Activated CD4-positive, alpha-beta T cell treated with anti-CD3 and anti-CD28 coated beads, Interleukin-10, Interleukin-2, amounts not matched to agents 100 ng/mL and 50 ng/mL, durations not matched to agents 16 hours and 8 hours (primary cell): ENCODE data around the gene PRPF6.
"Not testable (repeated sequence)": the region's sequence is repeated elsewhere in the genome, so short reads cannot be mapped to it uniquely, and the experiment has no call there.

ENCODE experiments used
- DNase-seq: peaks from one replicate; pipeline ENCODE4 v3.0.0-alpha.2; 2020

PRPF6 gene

DNA sequence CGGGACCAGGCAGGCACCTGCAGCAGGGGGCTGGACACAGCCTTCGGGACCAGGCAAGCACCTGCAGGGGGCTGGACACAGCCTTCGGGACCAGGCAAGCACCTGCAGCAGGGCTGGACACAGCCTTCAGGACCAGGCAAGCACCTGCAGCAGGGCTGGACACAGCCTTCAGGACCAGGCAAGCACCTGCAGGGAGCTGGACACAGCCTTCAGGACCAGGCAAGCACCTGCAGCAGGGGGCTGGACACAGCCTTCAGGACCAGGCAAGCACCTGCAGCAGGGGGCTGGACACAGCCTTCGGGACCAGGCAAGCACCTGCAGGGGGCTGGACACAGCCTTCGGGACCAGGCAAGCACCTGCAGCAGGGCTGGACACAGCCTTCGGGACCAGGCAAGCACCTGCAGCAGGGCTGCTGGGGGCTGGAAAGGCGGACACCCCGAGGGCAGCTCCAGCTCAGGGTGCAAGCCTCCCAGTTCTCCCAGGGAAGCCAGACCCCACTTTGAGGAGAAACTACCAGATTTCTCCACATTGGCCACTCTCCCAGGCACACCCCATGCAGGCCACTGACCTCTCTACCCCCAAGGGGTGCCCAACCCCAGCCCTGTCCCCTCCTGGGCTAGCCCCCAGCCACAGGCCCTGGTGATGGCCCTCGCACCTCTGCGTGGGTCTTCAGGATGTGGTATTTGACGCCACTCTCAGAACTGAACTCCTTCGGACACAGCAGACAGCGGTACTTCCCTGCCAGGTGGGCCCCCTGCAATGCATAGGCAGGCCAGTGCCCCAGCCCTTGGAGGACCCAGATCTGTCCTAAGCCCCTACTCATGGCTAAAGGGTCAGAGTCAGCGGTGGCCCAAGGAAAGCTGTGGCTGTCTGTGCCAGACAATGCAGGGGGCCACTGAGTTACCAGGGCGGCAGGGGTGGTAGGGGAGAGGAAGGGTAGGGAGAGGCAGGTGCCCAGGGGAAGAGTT is 20.0 kb upstream of the PRPF6 start:
- not testable (repeated sequence) for DNase-seq

DNA sequence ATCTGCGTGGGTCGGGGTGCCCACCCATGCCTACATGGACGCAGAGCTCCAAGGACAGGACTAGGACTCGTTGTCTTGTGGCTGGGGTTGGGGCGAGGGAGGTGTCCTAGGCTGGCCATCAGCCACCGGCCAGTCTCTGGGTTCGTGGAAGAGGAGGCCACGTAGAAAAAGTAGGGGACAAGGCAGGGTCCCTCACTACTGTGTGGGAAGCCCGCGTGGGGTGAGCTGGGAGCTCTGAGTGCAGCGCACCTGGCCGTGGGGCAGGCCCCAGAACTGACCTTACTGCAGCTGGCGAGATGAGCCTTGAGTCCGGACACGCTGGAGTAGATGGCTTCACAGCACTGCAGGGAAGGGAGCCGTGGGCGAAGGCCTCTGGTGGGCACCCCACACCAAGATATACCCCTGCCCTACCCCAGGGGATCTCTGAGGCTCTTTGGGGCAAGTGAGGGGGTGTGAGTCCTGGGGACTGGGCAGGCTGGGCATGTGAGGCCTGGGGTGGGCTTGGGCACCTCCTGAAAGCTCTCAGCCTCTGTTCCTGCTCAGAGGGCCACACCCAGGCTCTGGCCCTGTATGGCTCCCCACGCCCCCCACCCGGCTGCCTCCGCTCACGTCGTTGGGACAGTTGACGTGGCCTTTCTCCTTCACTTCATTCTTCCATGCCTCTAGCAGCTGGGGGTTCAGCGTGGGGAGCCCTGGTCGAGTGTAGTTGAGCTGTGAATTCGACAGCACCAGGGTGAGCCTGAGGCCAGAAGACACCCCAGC is 19.1 kb upstream of the PRPF6 start:
- no peak for DNase-seq

GRCh38 chr20:63962426-63963347 is 18.2 kb upstream of the PRPF6 start:
- no peak for DNase-seq

DNA sequence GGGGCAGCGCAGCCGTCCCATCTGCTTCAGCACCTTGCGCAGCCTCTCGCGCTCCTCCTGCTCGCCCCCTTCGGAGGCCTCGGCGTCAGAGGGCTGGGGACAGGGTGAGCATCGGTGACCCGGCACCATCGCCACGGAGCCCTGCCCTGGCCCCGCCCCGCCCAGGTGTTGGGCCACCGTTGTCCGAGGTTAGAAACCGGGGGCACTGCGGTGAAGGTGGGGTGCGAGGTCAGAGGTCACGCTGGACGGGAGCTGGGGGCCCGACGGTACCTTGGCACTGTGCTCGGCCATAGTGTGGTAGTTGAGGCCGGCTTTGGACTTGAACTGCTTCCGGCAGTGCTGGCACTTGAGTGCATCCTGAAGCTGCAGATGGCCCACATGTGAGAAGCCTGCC is 17.6 kb upstream of the PRPF6 start:
- DNase-seq, result no peak

- DNase-seq, result no peak
Observed at GRCh38 chr20:63963784-63964301, 17.1 kb upstream of the PRPF6 start.

GRCh38 chr20:63964412-63964811 is 16.5 kb upstream of the PRPF6 start:
- no peak for DNase-seq

DNA sequence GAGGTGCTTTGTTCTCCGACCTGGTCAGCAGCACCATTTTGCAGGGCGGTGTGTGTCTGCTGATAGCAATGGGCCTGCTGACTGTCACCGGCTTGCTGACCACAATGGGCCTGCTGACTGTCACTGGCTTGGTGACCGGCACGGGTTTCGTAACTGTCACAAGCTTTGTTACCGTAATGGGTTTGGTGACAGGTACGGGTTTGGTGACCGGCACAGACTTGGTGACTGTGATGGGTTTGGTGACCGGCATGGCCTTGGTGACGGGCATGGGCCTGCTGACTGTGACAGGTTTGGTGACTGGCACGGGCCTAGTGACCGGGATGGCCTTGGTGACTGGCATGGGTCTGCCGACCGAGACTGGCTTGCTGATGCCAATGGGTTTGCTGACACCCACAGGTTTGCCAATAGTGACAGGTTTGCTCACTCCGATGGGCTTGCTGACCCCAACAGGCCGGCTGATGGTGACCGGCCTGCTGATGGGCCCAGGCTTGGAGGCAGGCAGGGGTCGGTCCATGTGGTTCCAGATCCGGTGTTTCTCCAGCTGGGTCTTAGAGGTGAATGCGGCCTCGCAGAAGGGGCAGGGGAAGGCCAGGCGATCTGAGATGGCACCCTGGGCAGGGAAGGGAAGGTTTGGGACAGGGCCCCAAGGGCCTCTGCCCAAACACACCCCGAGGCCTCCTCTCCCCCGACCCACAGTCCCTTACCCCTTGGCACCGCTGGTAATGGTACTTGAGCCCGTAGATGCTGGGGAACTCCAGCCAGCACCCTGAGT is 14.6 kb upstream of the PRPF6 start:
- no peak for DNase-seq

GRCh38 chr20:63966944-63967322 is 14.0 kb upstream of the PRPF6 start:
- no peak for DNase-seq

- no peak for DNase-seq
Observed at GRCh38 chr20:63967330-63968135, 13.4 kb upstream of the PRPF6 start.

- DNase-seq, result no peak
Observed at GRCh38 chr20:63968136-63968927, 12.6 kb upstream of the PRPF6 start.

DNA sequence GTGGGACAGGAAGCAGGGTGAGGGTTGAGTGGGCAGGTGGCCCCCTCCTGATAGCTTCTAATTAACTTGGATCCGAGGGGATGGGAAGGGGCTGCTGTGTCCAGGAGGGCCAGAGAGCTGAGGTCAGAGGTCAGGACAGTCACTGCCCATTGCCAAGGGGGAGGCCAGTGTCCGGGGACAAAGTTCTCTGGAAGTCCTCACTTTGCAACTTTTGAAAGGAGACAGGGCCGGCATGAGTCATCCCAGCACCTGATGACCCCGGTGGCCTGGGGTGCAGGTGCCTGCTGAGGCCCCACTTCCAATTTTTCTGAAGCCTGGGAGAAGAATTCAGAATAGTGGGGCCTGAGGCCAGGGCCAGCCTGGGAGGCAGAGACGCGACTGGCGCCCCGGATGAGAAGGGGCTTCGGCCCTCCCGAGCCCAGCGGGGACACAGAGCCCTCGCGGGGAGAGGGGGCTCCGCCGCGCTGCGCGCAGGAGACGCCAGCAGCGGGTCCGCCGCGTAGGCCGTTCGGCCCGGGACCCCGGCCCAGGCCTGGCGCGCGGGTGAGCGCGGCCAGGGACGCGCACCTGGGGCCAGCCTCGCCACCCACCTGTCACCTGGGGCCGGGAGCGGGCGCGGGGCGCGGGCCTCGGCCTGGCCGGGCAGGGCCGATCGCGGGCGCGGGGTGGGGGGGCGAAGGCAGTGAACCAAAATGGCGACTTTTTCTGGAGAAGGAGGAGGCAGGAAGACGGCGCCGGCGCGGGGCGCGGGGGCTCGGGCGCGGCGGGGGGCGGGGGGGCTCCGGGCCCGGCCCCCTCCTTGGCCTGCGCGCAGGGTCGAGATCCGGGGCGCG is 11.8 kb upstream of the PRPF6 start:
- no peak for DNase-seq

GRCh38 chr20:63969838-63970713 is 10.9 kb upstream of the PRPF6 start, which contains the start of gene ZNF512B:
Gene ZNF512B (minus strand): TSS chr20:63969930. CDS start chr20:63967950, 1,980 bp downstream.
- DNase-seq, result peak; percentile 83

DNA sequence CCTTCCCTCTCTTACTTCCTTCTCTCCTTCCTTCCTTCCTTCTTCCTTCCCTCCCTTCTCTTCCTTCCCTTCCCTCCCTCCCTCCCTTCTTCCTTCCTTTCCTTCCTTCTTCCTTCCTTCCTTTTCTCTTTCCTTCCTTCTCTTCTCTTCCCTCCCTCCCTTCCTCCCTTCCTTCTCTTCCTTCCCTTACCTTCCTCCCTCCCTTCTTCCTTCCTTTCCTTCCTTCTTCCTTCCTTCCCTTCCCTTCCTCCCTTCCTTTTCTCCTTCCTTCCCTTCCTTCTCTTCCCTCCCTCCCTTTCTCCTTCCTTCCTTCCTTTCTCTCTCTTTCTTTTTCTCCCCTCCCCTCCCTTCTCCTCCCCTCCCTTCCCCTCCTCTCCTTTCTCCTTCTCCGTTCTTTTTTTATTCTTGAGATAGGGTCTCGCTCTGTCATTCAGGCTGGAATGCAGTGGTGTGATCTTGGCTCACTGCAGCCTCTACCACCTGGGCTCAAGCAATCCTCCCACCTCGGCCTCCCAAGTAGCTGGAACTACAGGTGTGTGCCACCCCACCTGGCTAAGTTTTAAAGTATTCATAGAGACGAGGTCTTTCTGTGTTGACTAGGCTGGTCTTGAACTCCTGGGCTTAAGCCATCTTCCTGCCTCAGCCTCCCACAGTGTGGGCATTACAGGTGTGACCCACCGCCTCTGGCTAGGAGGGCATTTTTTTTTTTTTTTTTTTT is 10.1 kb upstream of the PRPF6 start:
- no peak for DNase-seq

DNA sequence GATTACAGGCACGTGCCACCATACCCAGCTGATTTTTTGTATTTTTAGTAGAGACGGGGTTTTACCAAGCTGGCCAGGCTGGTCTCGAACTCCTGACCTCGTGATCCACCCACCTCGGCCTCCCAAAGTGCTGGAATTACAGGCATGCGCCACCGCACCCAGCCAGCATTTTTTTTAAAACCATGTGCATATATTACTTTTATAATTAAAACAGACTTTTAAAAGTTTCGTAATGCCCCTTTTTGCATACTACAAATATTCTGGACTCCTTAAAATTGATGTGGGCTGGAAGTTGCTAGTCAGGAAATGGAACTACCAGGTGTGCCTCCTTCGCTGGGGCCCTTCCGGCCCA is 9.0 kb upstream of the PRPF6 start:
- not testable (repeated sequence) for DNase-seq

DNA sequence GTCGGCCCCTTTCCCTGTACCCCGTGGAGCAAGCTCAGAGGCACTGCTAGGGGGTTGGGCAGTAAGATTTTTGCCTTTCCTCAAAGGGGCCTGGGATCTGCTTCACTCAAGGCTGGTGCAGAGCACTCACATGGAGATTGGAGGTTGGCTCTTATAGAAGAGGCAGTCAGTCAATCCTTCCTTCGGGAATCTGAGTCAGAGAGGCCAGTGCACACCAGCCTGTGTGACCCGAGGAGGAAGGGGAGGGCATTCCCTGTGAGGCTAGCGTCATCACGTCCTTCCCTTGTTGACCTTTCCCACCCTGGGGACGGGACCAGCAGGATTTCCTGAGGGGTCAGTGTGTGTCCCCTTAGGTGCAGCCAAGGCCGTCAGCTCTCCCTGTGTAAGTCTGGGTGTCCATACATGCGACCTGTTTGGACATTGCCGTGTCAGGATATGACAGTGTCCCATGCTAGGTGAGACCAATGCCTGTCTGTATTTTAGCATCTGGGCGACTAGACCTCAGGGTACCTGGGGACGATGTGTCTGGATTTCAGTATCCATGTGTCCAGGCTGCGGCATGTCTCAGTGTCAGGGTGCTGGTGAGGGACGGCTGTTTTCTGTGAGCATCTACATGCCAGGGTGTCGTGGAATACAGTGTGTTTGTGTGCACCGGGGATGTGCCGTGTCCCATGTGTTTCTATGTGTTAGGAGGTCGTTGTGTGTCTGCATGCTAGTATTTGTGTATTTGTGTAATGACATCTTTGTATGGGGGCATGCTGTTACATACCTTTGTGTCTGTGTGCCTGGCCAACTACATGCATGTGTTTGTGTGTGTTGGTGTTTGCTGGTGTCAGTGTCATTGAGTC is 8.4 kb upstream of the PRPF6 start:
- DNase-seq, result no peak

DNA sequence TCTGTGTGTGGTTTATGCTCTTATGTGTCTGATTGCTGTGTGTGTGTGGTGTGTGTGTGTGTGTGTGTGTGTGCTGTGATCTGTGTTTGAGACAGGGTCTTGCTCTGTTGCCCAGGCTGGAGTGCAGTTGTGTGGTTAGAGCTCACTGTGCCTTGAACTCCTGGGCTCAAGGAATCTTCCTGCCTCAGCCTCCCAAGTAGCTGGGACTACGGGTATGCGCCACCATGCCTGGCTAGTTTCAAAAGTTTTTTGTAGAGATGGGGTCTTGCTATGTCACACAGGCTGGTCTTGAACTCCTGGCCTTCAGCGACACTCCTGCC is 7.8 kb upstream of the PRPF6 start:
- DNase-seq, result no peak
